Neural progenitor cell (in vitro differentiated cells): ENCODE results near the gene SAMD11. TPM values are rescaled to one million over a fixed set of nuclear protein-coding genes. Genes with fewer than 3 reads are reported as not detected.

Experiments used
- DNase-seq: peaks from one replicate; pipeline ENCODE4 v3.0.0-alpha.2; 2016; ENCODE audit warnings: low spot score
- H2AFZ ChIP-seq: fragments of 200-600 bp; sonication (generic); replicated peaks from 2 replicates; pipeline ENCODE4 v1.6.1; 2016; ENCODE audit warnings: antibody characterized with exemption
- H3F3A ChIP-seq: fragments of 200-600 bp; sonication (generic); 2 replicates; pipeline ENCODE4 v1.6.1; 2016; ENCODE audit warnings: antibody characterized with exemption, low read depth
- H3K27ac ChIP-seq: fragments of 200-600 bp; sonication (generic); 2 replicates; pipeline ENCODE4 v1.5.1; 2016; ENCODE audit warnings: mild to moderate bottlenecking
- H3K27me3 ChIP-seq: fragments of 200-600 bp; sonication (generic); 2 replicates; pipeline ENCODE4 v1.6.1; 2016; ENCODE audit warnings: mild to moderate bottlenecking, moderate library complexity
- H3K36me3 ChIP-seq: fragments of 200-600 bp; sonication (generic); 2 replicates; pipeline ENCODE4 v1.5.1; 2016
- H3K4me1 ChIP-seq: fragments of 200-600 bp; sonication (generic); 2 replicates; pipeline ENCODE4 v1.6.1; 2016; ENCODE audit warnings: mixed run types
- H3K4me2 ChIP-seq: fragments of 200-600 bp; sonication (generic); 2 replicates; pipeline ENCODE4 v1.6.1; 2016
- H3K4me3 ChIP-seq: fragments of 200-600 bp; sonication (generic); 2 replicates; pipeline ENCODE4 v1.5.1; 2016
- H3K79me2 ChIP-seq: fragments of 200-600 bp; sonication (generic); 2 replicates; pipeline ENCODE4 v1.6.1; 2016; ENCODE audit warnings: low read depth
- H3K9ac ChIP-seq: fragments of 200-600 bp; sonication (generic); 2 replicates; pipeline ENCODE4 v1.6.1; 2016
- H3K9me3 ChIP-seq: fragments of 200-600 bp; sonication (generic); 2 replicates; pipeline ENCODE4 v1.5.1; 2016; ENCODE audit warnings: low read depth
- H4K20me1 ChIP-seq: fragments of 200-600 bp; sonication (generic); 2 replicates; pipeline ENCODE4 v1.6.1; 2016; ENCODE audit warnings: low read depth
- H3K27ac Mint-ChIP-seq: 3 replicates; pipeline ENCODE4 v1.8.0; 2021; ENCODE audit warnings: mixed read lengths
- H3K27me3 Mint-ChIP-seq: 2 replicates; pipeline ENCODE4 v1.8.0; 2022; ENCODE audit warnings: low read depth, mild to moderate bottlenecking, inconsistent platforms, moderate library complexity, mixed read lengths; ENCODE audit not compliant: insufficient read depth
- H3K36me3 Mint-ChIP-seq: 3 replicates; pipeline ENCODE4 v1.8.0; 2021; ENCODE audit warnings: mixed read lengths
- H3K4me1 Mint-ChIP-seq: 3 replicates; pipeline ENCODE4 v1.8.0; 2021; ENCODE audit warnings: mixed read lengths
- H3K4me3 Mint-ChIP-seq: 3 replicates; pipeline ENCODE4 v1.8.0; 2021; ENCODE audit warnings: mild to moderate bottlenecking, moderate library complexity, mixed read lengths
- H3K9me3 Mint-ChIP-seq: 3 replicates; pipeline ENCODE4 v1.8.0; 2020; ENCODE audit warnings: mixed read lengths
- EZH2 ChIP-seq: fragments of 200-600 bp; sonication (generic); IDR thresholded peaks from 2 replicates; pipeline ENCODE4 v1.6.1; 2017; ENCODE audit warnings: antibody characterized with exemption, mild to moderate bottlenecking, moderate library complexity
- EZH2phosphoT487 ChIP-seq: fragments of 200-600 bp; sonication (generic); IDR thresholded peaks from 2 replicates; pipeline ENCODE4 v1.6.1; 2017; ENCODE audit warnings: antibody characterized with exemption
- total RNA-seq: library from RNA; depleted of rRNA; stranded (reverse); fragments of >200 nt; gene quantifications from 2 replicates; pipeline ENCODE4 v1.2.3, GENCODE V29; 2015; ENCODE audit warnings: low replicate concordance
- TF ChIP-seq, protein P1 (sequence below): fragments of 200-600 bp; sonication (generic); IDR thresholded peaks from 2 replicates; pipeline ENCODE4 v1.5.1; 2017; ENCODE audit warnings: antibody characterized with exemption, mild to moderate bottlenecking

The SAMD11 gene
- total RNA-seq, 1 donor from 2014 or later = not detected

- Mint-ChIP-seq H3K4me3 (no peak overlapping the region), H3K36me3 (no peaks in the 10 kb centered on the region), H3K4me1 (peaks cover 11% of the 10 kb centered on the region), H3K27ac (no peak overlapping the region), H3K9me3 (peaks cover 4% of the 10 kb centered on the region), H3K27me3 (peaks cover 26% of the 10 kb centered on the region)
- peak; percentile 1 for DNase-seq
- Histone ChIP-seq H4K20me1 (no peaks in the 10 kb centered on the region), H3K79me2 (no peaks in the 10 kb centered on the region), H3K4me2 (no peak overlapping the region), H3K27me3 (peaks cover 97% of the 10 kb centered on the region), H2AFZ (no peak overlapping the region), H3K4me3 (no peak overlapping the region), H3K4me1 (no peaks in the 10 kb centered on the region), H3K9ac (no peak overlapping the region), H3F3A (no peaks in the 10 kb centered on the region), H3K9me3 (no peaks in the 10 kb centered on the region), H3K27ac (no peak overlapping the region), H3K36me3 (no peaks in the 10 kb centered on the region)
- TF ChIP-seq, protein P1, sequence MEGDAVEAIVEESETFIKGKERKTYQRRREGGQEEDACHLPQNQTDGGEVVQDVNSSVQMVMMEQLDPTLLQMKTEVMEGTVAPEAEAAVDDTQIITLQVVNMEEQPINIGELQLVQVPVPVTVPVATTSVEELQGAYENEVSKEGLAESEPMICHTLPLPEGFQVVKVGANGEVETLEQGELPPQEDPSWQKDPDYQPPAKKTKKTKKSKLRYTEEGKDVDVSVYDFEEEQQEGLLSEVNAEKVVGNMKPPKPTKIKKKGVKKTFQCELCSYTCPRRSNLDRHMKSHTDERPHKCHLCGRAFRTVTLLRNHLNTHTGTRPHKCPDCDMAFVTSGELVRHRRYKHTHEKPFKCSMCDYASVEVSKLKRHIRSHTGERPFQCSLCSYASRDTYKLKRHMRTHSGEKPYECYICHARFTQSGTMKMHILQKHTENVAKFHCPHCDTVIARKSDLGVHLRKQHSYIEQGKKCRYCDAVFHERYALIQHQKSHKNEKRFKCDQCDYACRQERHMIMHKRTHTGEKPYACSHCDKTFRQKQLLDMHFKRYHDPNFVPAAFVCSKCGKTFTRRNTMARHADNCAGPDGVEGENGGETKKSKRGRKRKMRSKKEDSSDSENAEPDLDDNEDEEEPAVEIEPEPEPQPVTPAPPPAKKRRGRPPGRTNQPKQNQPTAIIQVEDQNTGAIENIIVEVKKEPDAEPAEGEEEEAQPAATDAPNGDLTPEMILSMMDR = no peak
- TF ChIP-seq EZH2 = no peak
- TF ChIP-seq EZH2phosphoT487 = no peak
These were observed 22.4 kb upstream of the SAMD11 start for GRCh38 chr1:901108-901859.

DNA sequence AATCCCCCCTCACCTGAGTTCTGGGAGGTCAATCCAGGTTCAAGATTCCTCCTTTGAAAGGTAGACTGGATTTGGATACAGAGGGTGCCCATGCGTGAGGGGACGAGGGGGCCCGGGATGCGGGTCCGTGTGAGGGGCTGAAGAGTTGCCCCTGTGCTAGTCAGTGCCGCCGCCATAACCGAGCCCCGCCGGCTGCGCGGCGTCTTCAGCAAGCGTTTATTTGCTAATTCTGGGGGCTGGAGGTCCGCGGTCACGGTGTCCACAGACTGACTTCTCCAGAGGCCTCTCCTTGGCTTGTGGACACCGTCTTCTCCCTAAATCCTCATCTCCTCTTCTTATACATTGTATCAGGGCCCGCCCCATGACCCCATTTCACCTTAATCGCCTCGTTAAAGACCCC lies 20.9 kb upstream of the SAMD11 start:
- no peak overlapping the region for H3K4me3 ChIP-seq
- Mint-ChIP-seq H3K27ac (no peak overlapping the region), H3K4me1 (peaks cover 11% of the 10 kb centered on the region), H3K4me3 (no peak overlapping the region), H3K9me3 (peaks cover 4% of the 10 kb centered on the region), H3K27me3 (peaks cover 28% of the 10 kb centered on the region), H3K36me3 (peaks cover 2% of the 10 kb centered on the region)
- no peak overlapping the region for H3K9ac ChIP-seq
- H3F3A ChIP-seq = peaks cover 5% of the 10 kb centered on the region
- no peak overlapping the region for H3K4me2 ChIP-seq
- H3K9me3 ChIP-seq = no peaks in the 10 kb centered on the region
- no peak overlapping the region for H2AFZ ChIP-seq
- H3K79me2 ChIP-seq = no peaks in the 10 kb centered on the region
- peaks cover 99% of the 10 kb centered on the region for H3K27me3 ChIP-seq
- TF ChIP-seq, protein P1 = no peak
- no peak for TF ChIP-seq EZH2phosphoT487
- TF ChIP-seq EZH2 = no peak
- H3K27ac ChIP-seq = no peak overlapping the region
- DNase-seq = peak; percentile 1
- no peaks in the 10 kb centered on the region for H4K20me1 ChIP-seq
- no peaks in the 10 kb centered on the region for H3K36me3 ChIP-seq
- H3K4me1 ChIP-seq = no peaks in the 10 kb centered on the region

GRCh38 chr1:903305-903704 lies 20.4 kb upstream of the SAMD11 start:
- DNase-seq = no peak
- H3K79me2 ChIP-seq = no peaks in the 10 kb centered on the region
- H3K4me1 Mint-ChIP-seq = peaks cover 13% of the 10 kb centered on the region
- TF ChIP-seq EZH2phosphoT487 = no peak
- TF ChIP-seq, protein P1 = no peak
- no peak for TF ChIP-seq EZH2
- no peaks in the 10 kb centered on the region for H3K36me3 ChIP-seq
- H3K4me3 Mint-ChIP-seq = peak overlapping the region; percentile 68
- peaks cover 2% of the 10 kb centered on the region for H3K36me3 Mint-ChIP-seq
- H3F3A ChIP-seq = peaks cover 5% of the 10 kb centered on the region
- H3K4me3 ChIP-seq = no peak overlapping the region
- H3K4me1 ChIP-seq = no peaks in the 10 kb centered on the region
- H4K20me1 ChIP-seq = no peaks in the 10 kb centered on the region
- no peak overlapping the region for H3K27ac Mint-ChIP-seq
- H3K27ac ChIP-seq = no peak overlapping the region
- no peak overlapping the region for H3K9ac ChIP-seq
- no peak overlapping the region for H3K4me2 ChIP-seq
- peaks cover 30% of the 10 kb centered on the region for H3K27me3 Mint-ChIP-seq
- H2AFZ ChIP-seq = no peak overlapping the region
- peaks cover 7% of the 10 kb centered on the region for H3K9me3 Mint-ChIP-seq
- no peaks in the 10 kb centered on the region for H3K9me3 ChIP-seq
- peaks cover 98% of the 10 kb centered on the region for H3K27me3 ChIP-seq
